Measurements from ENCODE around the gene MAPK8IP1.
"Not testable (repeated sequence)": the region's sequence is repeated elsewhere in the genome, so short reads cannot be mapped to it uniquely, and the experiment has no call there.

Gene MAPK8IP1
- 9.7 to 12.4 (median 12.3) reads per million in 3 donors for total RNA-seq

DNA sequence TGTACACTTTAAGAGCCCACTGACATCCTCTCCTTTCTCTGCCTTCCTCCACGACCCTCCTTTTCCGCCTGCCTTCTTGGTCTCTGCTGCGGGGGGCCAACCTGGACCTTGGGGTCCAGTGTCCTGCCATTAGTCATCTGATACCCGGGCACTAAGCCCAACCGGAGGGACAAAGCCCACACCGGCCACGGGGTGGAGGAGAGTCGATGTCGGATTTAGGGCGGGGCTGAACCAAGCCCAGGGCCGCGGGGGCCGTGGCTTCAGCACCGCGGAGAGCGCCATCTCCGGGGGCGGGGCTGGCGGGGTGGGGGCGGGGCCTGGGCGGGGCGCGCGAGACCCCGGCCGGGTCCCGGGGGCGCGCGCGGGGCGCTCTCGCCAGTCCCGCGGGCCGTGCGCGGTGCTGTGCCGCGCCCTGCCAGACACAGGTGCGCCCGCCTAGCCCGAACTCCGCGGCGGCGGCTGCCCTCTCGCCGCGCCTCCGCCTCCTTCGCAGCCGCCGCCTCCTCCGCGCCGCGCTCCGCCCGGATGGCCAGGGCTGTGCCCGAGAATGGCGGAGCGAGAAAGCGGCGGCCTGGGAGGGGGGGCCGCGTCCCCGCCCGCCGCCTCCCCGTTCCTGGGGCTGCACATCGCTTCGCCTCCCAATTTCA lies at the start of gene MAPK8IP1:
Gene MAPK8IP1 (plus strand): TSS at position 378 of the 647 bp plus-strand sequence. CDS start 170 bp downstream, at position 548.
- peak; percentile 31 to 41 (median 33) for DNase-seq

DNA sequence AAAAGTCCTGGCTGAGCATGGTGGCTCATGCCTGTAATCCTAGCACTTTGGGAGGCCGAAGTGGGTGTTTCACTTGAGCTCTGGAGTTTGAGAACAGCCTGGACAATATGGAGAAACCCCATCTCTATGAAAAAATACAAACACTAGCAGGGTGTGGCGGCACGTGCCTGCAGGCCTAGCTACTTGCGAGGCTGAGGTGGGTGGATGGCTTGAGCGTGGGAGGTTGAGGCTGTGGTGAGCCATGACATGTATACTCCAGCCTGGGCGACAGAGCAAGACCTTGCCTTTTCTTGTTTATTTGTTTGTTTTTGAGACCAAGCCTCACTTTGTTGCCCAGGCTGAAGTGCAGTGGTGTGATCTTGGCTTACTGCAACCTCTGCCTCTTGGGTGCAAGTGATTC lies 46.2 kb upstream of the MAPK8IP1 start:
- no peaks in the 10 kb centered on the region for H3K36me3 ChIP-seq (ENCODE audit: control insufficient read depth, insufficient read depth, low read length)
- DNase-seq = no peak
- no peak overlapping the region for H3K27ac ChIP-seq (ENCODE audit: insufficient read depth, low read length, poor library complexity, severe bottlenecking)
- H3K4me3 ChIP-seq (ENCODE audit: insufficient read depth, low read depth, low read length, poor library complexity, severe bottlenecking) = no peak overlapping the region
- no peaks in the 10 kb centered on the region for H3K9me3 ChIP-seq (ENCODE audit: control insufficient read depth, low read length)
- H3K4me1 ChIP-seq (ENCODE audit: control insufficient read depth, insufficient read depth, low read length, poor library complexity, severe bottlenecking) = peaks cover 9% of the 10 kb centered on the region
- no peaks in the 10 kb centered on the region for H3K27me3 ChIP-seq (replicated peaks; ENCODE audit: control insufficient read depth, insufficient read depth, low read length, poor library complexity, severe bottlenecking)

More for the DNA sequence above, at the start of gene MAPK8IP1:
- Histone ChIP-seq H3K4me1 (ENCODE audit: control insufficient read depth, insufficient read depth, low read length, poor library complexity, severe bottlenecking) (peaks cover 11% of the 10 kb centered on the region), H3K27me3 (replicated peaks; ENCODE audit: control insufficient read depth, insufficient read depth, low read length, poor library complexity, severe bottlenecking) (no peaks in the 10 kb centered on the region), H3K9me3 (ENCODE audit: control insufficient read depth, low read length) (no peaks in the 10 kb centered on the region), H3K36me3 (ENCODE audit: control insufficient read depth, insufficient read depth, low read length) (peaks cover 15% of the 10 kb centered on the region), H3K4me3 (ENCODE audit: insufficient read depth, low read depth, low read length, poor library complexity, severe bottlenecking) (peak within 1 kb of the TSS; percentile 52), H3K27ac (ENCODE audit: insufficient read depth, low read length, poor library complexity, severe bottlenecking) (no peak within 1 kb of the TSS)

DNA sequence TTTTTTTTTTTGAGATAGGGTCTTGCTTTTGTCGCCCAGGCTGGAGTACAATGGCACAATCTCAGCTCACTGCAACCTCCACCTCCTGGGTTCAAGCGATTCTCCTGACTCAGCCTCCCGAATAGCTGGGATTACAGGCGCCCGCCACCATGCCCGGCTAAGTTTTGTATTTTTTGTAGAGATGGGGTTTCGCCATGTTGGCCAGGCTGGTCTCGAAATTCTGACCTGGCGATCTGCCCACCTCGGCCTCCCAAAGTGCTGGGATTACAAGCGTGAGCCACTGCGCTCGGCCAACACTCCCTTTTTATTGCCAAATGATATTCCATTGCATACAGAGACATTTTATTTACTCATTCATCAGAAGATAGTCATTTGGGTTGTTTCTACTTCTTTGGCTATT lies 45.2 kb upstream of the MAPK8IP1 start:
- not testable (repeated sequence) for H3K9me3 ChIP-seq (ENCODE audit: control insufficient read depth, low read length); H3K36me3 ChIP-seq (ENCODE audit: control insufficient read depth, insufficient read depth, low read length); H3K4me1 ChIP-seq (ENCODE audit: control insufficient read depth, insufficient read depth, low read length, poor library complexity, severe bottlenecking); DNase-seq; H3K27ac ChIP-seq (ENCODE audit: insufficient read depth, low read length, poor library complexity, severe bottlenecking); H3K4me3 ChIP-seq (ENCODE audit: insufficient read depth, low read depth, low read length, poor library complexity, severe bottlenecking); H3K27me3 ChIP-seq (replicated peaks; ENCODE audit: control insufficient read depth, insufficient read depth, low read length, poor library complexity, severe bottlenecking)

DNA sequence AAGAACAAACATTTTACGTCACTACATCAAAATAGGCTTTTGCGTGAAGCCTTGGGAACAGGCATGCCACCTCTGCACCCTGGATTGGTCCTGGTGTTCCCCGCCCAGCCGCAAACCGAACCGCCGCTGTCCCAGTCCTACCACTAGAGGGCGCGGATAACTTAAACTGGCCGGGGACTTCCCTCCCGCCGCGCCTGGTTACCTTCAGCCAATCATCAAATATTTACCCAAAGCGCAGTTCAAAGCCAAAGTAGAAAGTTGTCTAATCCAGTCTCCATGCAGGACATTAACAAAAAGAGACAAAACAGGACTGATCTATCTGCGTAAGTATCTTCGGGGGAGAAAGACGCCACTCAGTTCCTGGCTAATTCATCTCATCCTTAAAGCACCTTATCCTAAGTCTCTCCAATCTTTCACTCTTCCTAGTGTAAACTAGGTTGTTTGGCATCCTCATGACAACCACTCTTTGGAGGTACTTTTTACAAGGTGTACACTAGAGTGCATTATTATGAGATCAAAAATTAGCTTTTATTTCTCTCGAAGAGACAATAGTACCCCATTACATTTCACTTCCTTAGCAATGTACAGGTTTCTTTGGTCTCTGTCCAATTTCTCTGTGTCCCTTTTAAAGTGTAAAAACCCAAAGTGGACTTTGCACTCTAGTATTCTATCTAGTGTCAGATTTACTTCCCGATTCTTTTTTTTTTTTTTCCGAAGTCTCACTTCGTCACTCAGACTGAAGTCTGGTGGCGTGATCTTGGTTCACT lies 42.1 kb upstream of the MAPK8IP1 start:
- H3K27me3 ChIP-seq (replicated peaks; ENCODE audit: control insufficient read depth, insufficient read depth, low read length, poor library complexity, severe bottlenecking) = no peaks in the 10 kb centered on the region
- no peaks in the 10 kb centered on the region for H3K36me3 ChIP-seq (ENCODE audit: control insufficient read depth, insufficient read depth, low read length)
- DNase-seq = peak; percentile 86 to 87 (median 86)
- H3K4me3 ChIP-seq (ENCODE audit: insufficient read depth, low read depth, low read length, poor library complexity, severe bottlenecking) = no peak overlapping the region
- H3K4me1 ChIP-seq (ENCODE audit: control insufficient read depth, insufficient read depth, low read length, poor library complexity, severe bottlenecking) = peaks cover 17% of the 10 kb centered on the region
- no peaks in the 10 kb centered on the region for H3K9me3 ChIP-seq (ENCODE audit: control insufficient read depth, low read length)
- H3K27ac ChIP-seq (ENCODE audit: insufficient read depth, low read length, poor library complexity, severe bottlenecking) = peak overlapping the region; percentile 72

DNA sequence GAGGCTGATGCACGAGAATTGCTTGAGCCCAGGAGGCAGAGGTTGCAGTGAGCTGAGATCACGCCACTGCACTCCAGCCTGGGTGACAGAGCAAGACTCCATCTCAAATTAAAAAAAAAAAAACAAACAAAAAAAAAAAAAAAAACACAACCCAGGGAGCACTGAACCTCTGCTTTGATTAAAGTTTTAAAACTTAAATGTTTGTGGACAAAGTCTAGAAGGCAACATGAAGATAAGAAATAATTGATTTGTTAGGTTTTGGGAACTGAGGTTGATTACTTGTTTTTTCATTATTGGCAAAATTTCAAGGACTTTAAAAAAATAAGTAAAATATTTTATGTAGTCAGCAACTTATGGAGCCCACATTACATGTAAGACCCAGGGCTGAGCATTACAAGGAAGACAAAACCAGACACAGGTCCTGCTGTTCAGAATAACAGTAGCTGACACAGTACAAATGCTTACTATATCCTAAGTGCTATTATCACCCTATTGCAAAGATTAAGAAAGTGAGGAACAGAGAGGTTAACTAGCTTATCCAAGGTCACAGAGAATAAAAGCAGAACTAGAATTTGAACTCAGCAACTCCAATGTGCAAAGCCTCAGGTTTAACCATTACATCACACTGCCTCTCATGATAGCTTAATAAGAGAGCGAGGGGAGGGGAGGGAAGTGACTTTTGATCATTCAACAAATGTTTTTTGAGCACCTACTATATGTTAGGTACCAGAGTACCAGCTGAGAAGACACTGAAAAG lies 40.5 kb upstream of the MAPK8IP1 start:
- H3K4me3 ChIP-seq (ENCODE audit: insufficient read depth, low read depth, low read length, poor library complexity, severe bottlenecking) = no peak overlapping the region
- H3K36me3 ChIP-seq (ENCODE audit: control insufficient read depth, insufficient read depth, low read length) = no peaks in the 10 kb centered on the region
- no peak for DNase-seq
- H3K9me3 ChIP-seq (ENCODE audit: control insufficient read depth, low read length) = no peaks in the 10 kb centered on the region
- H3K27me3 ChIP-seq (replicated peaks; ENCODE audit: control insufficient read depth, insufficient read depth, low read length, poor library complexity, severe bottlenecking) = no peaks in the 10 kb centered on the region
- peaks cover 23% of the 10 kb centered on the region for H3K4me1 ChIP-seq (ENCODE audit: control insufficient read depth, insufficient read depth, low read length, poor library complexity, severe bottlenecking)
- H3K27ac ChIP-seq (ENCODE audit: insufficient read depth, low read length, poor library complexity, severe bottlenecking) = no peak overlapping the region

DNA sequence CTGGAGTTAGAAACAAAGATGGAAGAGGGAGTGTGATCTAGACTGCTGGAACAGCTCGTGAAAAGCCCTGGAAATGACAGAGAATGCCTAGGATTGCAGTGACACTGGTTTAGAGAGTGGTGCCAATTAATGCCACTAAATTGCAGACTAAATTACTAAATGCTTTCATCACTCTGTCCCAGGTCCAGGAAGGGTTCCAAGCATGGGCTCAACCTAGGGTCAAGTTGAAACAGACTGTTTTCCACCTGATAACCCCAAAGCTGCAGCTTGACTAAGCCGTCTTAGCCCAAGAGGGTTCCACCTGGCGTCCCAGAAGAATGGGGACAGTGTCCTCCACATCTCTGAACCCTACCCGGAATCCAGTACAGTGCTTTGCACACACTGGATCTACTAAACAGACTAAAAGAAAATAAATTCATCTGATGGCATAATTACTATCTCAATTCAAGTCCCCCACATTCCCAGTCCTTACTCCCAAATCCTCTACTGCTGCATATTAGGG lies 39.2 kb upstream of the MAPK8IP1 start:
- H3K9me3 ChIP-seq (ENCODE audit: control insufficient read depth, low read length) = no peaks in the 10 kb centered on the region
- H3K4me1 ChIP-seq (ENCODE audit: control insufficient read depth, insufficient read depth, low read length, poor library complexity, severe bottlenecking) = peaks cover 28% of the 10 kb centered on the region
- DNase-seq = no peak
- no peaks in the 10 kb centered on the region for H3K27me3 ChIP-seq (replicated peaks; ENCODE audit: control insufficient read depth, insufficient read depth, low read length, poor library complexity, severe bottlenecking)
- peak overlapping the region; percentile 95 for H3K27ac ChIP-seq (ENCODE audit: insufficient read depth, low read length, poor library complexity, severe bottlenecking)
- peak overlapping the region; percentile 93 for H3K4me3 ChIP-seq (ENCODE audit: insufficient read depth, low read depth, low read length, poor library complexity, severe bottlenecking)
- peaks cover 4% of the 10 kb centered on the region for H3K36me3 ChIP-seq (ENCODE audit: control insufficient read depth, insufficient read depth, low read length)

DNA sequence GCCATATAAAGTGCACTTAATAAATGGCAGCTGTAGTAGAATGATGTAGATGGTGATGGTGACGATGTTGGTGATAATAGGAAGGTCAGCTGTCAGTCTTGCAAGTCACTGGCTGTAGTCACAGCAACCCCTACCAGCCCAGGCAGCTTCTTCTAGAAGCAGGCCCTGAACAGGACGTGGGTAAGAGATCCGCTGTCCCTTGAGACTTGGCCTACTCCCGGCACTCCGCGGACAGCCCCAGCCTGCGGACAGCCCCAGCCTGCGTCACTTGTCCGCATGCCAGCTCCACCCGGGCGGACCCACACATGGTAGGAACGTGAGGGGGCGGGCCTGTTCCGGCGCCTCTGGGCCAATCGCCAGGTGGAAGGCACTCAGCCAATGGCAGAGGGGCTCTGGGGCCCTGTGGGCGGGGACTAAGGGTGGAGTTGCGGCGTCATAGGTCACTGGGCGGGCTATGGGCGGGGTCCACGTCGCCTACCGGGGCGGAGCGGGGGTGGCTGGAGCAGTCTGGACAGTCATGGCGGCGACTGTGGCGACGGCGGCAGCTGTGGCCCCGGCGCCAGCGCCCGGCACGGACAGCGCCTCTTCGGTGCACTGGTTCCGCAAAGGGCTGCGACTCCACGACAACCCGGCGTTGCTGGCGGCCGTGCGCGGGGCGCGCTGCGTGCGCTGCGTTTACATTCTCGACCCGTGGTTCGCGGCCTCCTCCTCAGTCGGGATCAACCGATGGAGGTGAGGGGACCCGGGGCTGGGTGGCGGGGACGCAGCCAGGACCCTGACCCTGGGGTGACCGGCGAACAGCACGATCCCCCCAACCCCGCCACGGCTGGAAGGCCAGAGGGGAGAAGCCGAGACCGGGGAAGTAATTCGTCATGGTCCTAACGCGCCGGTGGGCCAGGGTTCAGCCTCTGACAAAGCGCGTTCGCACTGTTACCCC lies 38.2 kb upstream of the MAPK8IP1 start, which contains the start of gene CRY2:
Gene CRY2 (plus strand): TSS at position 502 of the 937 bp plus-strand sequence. CDS start 16 bp downstream, at position 518.
- Histone ChIP-seq H3K4me3 (ENCODE audit: insufficient read depth, low read depth, low read length, poor library complexity, severe bottlenecking) (peak within 1 kb of the TSS; percentile 93), H3K36me3 (ENCODE audit: control insufficient read depth, insufficient read depth, low read length) (peaks cover 10% of the 10 kb centered on the region), H3K4me1 (ENCODE audit: control insufficient read depth, insufficient read depth, low read length, poor library complexity, severe bottlenecking) (peaks cover 28% of the 10 kb centered on the region), H3K27me3 (replicated peaks; ENCODE audit: control insufficient read depth, insufficient read depth, low read length, poor library complexity, severe bottlenecking) (no peaks in the 10 kb centered on the region), H3K27ac (ENCODE audit: insufficient read depth, low read length, poor library complexity, severe bottlenecking) (peak within 1 kb of the TSS; percentile 95), H3K9me3 (ENCODE audit: control insufficient read depth, low read length) (no peaks in the 10 kb centered on the region)
- DNase-seq = peak; percentile 98

DNA sequence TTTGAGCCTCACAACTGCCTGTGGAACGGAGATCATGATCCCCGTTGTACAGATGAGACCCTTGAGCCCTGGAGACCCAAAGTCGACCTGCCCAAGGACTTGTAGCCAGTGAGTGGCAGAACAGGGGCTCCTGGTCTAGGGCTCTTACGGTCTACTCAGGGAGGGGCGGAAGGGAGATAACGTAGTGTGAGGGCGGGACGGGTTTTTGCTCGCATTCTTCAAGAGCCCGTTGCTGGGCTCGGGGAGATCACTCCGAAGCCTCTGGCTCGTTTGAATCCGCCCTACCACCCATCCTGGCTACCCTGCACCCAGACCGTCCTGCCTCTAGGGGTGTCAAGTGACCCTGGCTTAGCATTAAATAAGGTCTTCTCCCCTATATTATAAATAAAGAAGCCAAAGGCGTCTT lies 37.5 kb upstream of the MAPK8IP1 start:
- peak in 2 of 3 donors; percentile 7 to 23 for DNase-seq
- Histone ChIP-seq H3K27ac (ENCODE audit: insufficient read depth, low read length, poor library complexity, severe bottlenecking) (peak overlapping the region; percentile 95), H3K9me3 (ENCODE audit: control insufficient read depth, low read length) (no peaks in the 10 kb centered on the region), H3K4me3 (ENCODE audit: insufficient read depth, low read depth, low read length, poor library complexity, severe bottlenecking) (peak overlapping the region; percentile 93), H3K27me3 (replicated peaks; ENCODE audit: control insufficient read depth, insufficient read depth, low read length, poor library complexity, severe bottlenecking) (no peaks in the 10 kb centered on the region), H3K36me3 (ENCODE audit: control insufficient read depth, insufficient read depth, low read length) (peaks cover 10% of the 10 kb centered on the region), H3K4me1 (ENCODE audit: control insufficient read depth, insufficient read depth, low read length, poor library complexity, severe bottlenecking) (peaks cover 28% of the 10 kb centered on the region)

DNA sequence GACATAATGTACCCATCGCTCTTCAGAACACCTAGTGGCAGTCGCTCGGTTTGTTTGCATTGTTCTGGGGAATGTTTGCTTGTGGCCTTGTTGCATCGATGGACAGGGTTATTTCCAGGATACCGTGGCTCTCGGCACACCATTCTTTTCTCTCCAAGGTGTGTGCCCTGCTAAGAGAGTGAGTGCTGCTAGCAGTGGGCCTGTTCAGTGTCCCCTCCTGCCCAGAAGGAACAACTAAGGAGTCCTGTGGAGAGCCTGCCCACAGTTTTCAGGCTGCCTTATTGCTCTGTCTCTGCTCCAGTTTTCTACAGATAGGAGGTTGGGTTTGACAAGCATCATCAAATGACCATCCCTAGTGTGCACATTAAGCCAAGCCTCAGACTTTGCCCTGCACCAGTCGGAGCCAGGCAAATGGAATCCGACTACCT lies 36.8 kb upstream of the MAPK8IP1 start:
- Histone ChIP-seq H3K27me3 (replicated peaks; ENCODE audit: control insufficient read depth, insufficient read depth, low read length, poor library complexity, severe bottlenecking) (no peaks in the 10 kb centered on the region), H3K4me1 (ENCODE audit: control insufficient read depth, insufficient read depth, low read length, poor library complexity, severe bottlenecking) (peaks cover 24% of the 10 kb centered on the region), H3K9me3 (ENCODE audit: control insufficient read depth, low read length) (no peaks in the 10 kb centered on the region), H3K27ac (ENCODE audit: insufficient read depth, low read length, poor library complexity, severe bottlenecking) (peak overlapping the region; percentile 95), H3K4me3 (ENCODE audit: insufficient read depth, low read depth, low read length, poor library complexity, severe bottlenecking) (no peak overlapping the region), H3K36me3 (ENCODE audit: control insufficient read depth, insufficient read depth, low read length) (peaks cover 10% of the 10 kb centered on the region)
- no peak for DNase-seq
